ENCODE data around the gene ADGRB3.

GRCh38 chr6:68639211-68639610 lies 4.1 kb downstream of the ADGRB3 start:
- TF ChIP-seq GATA3 (IDR thresholded peaks at IDR 0.05; ENCODE audit: low read depth, low read length) (no peak), GATA2 (IDR thresholded peaks at IDR 0.05; ENCODE audit: low read depth, low read length) (no peak)

All from SH-SY5Y (cell line).